Measurements from ENCODE around the gene CTSZ. TPM values are rescaled to one million over a fixed set of nuclear protein-coding genes. Genes with fewer than 3 reads are reported as not detected.
"Not testable (repeated sequence)": the region's sequence is repeated elsewhere in the genome, so short reads cannot be mapped to it uniquely, and the experiment has no call there.

CTSZ gene
- total RNA-seq, 2 donors from 2014 or later: 283 to 307 TPM

DNA sequence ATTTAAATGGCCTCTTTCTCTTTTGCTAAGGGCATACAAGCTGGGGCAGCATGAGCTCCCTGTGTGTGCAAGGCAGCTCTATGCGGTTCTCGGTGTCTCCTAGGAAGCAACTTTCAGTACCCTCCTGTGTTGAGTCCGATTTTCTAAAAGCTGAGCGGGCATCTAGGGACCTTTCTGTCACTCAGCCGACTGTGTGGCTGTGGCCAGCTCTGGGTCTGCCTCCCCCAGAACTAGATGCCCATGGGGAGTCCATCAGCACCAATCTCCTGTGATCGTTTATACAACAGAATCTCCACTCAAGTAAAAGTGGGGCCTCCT lies 18.5 kb downstream of the CTSZ start:
- intact Hi-C loops (cut with DNase I, micrococcal nuclease): no loop called here
- ATAC-seq: no peak
- no peak for DNase-seq

DNA sequence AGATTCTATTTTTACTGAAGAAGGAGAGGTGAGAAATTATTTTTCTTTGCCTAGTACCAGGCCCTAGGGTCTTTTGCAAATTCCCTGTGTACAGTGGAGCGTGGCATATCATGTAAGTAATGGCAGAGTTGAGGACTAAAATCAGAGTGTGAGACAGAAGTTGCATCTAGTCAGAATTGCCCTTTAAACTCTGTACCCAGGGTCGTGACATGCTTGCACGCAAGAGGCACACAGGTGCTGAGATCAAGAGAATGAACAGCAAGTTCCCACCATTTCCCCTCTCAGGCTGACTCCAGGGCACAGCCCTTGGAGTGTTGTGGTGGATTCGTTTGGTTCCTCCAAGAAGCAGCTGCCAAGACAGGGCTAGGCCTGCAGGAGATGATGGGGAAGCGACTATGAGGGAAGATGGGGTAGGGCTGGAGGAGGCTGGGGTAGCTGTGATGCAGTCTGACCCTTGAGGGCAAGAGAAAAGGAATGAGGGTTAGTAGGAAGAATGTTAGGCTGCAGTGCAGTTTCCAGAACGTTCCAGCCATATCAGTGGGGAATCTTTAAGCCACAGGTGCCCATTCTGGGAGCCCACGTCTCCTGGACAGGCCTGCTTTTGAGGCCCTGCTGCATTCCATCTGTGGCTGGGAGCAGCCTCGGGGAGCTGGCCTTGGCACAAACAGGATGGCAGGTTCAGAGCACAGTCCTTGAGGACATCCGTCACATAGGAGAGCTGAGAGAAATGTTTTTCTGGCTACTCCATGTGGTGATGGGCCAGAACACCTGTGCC lies 19.1 kb downstream of the CTSZ start:
- intact Hi-C loops (cut with DNase I, micrococcal nuclease): no loop called here
- no peak for ATAC-seq
- DNase-seq: no peak

DNA sequence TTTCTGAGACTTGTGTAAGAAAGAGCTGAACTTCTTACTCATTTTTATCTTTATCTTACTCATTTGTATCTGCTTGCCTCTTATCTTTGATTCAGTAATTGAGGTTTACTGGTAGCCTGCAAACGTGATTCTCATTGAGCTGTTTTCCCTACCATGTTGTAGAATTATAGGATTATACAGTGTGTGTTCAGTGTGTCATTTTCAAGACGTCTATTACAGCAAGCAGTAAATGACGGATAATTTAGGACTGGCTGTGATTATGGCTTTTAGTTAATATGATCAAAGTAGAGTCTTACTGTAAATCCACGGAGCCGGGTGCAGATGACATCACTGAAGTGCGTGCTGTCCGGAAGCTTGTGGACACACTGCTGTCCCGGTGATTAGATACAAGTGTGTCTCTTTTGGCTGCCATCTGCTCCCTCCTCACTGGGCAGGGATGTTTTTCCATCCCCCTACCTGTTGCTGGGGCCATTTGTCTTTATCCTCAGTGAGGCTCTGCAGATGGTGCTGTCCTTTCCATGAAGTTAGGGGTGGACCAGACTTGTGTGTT lies 20.0 kb downstream of the CTSZ start:
- no peak for ATAC-seq
- DNase-seq: no peak
- intact Hi-C loops (cut with DNase I, micrococcal nuclease): no loop called here

DNA sequence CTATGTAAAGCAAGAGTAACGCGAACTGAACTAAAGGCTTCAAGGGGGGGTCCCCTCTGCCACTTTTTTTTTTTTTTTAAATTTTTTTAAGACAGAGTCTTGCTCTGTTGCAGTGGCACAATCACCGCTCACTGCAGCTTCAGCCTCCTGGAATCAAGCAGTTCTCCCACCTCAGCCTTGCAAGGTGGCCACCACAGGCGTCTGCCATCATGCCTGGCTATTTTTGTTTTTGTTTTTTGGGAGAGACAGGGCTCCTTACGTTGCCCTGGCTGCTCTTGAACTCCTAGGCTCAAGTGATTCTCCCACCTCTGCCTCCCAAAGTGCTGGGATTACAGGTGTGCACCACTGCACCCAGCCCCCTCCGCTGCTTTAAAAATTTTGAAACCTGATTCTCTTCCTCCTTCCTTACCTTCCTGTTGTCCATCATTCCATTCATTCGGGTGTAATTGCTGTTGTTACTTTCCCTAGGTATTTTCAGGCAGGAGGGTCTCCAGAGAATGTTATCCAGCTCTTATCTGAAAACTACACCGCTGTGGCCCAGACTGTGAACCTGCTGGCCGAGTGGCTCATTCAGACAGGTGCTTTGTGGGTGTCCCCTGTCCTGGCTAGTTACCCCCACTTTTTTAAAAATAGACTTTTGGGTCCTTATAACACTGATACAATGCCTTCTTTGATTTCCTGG lies 20.6 kb downstream of the CTSZ start:
- ATAC-seq: no peak
- intact Hi-C loops (cut with DNase I, micrococcal nuclease): no loop called here
- no peak for DNase-seq

DNA sequence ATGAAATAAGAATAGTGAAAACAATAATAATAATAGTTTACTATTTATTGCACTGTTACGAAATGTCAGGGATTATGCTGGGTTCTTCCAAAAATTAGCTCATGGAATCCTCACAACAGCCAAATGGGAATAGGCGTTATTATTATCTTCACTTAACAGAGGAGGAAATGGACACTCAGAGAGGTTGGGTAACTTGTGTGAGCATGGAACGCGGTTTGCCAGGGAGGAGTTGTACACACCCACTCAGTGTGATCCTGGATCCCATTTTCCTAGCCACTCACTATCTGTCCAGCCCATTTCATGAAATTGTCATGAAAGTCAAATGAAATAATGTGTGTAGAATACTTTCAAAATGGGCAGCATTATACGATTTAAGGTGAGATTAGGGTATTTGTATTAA lies 21.4 kb downstream of the CTSZ start:
- ATAC-seq: no peak
- intact Hi-C loops (cut with DNase I, micrococcal nuclease): no loop called here
- DNase-seq: no peak

DNA sequence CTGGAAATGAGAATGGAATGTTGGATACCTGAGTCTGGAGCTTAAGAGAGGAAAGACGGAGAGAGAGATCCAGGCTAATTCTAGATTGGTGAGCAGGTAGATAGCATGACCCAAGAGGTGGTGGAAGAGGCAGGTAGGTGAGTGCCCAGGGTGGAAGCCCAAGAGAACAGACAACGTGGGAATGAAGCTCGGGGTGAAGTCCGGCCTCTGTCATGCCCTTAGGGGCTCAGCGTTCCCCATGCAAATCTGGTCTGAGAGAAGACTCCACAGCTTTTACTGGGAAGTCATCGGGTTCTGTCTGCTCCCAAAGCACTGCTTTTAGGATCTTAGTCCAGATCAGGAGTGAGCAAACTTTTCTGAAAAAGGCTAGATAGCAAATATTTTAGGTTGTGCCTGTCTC lies 22.4 kb downstream of the CTSZ start:
- no peak for ATAC-seq

DNA sequence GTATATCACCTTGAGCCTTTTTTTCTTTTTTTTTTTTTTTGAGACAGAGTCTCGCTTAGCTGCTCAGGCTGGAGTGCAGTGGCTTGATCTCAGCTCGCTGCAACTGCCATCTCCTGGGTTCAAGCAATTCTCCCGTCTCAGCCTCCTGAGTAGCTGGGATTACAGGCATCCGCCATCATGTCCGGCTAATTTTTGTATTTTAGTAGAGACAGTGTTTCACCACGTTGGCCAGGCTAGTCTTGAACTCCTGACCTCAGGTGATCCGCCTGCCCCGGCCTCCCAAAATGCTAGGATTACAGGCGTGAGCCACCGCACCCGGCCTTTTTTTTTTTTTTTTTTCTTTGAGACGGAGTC lies 24.0 kb downstream of the CTSZ start:
- intact Hi-C loops (cut with DNase I, micrococcal nuclease); DNase-seq; ATAC-seq: not testable (repeated sequence)

More for the DNA sequence above, 22.4 kb downstream of the CTSZ start:
- DNase-seq: no peak
- intact Hi-C loops (cut with DNase I, micrococcal nuclease): no loop called here

DNA sequence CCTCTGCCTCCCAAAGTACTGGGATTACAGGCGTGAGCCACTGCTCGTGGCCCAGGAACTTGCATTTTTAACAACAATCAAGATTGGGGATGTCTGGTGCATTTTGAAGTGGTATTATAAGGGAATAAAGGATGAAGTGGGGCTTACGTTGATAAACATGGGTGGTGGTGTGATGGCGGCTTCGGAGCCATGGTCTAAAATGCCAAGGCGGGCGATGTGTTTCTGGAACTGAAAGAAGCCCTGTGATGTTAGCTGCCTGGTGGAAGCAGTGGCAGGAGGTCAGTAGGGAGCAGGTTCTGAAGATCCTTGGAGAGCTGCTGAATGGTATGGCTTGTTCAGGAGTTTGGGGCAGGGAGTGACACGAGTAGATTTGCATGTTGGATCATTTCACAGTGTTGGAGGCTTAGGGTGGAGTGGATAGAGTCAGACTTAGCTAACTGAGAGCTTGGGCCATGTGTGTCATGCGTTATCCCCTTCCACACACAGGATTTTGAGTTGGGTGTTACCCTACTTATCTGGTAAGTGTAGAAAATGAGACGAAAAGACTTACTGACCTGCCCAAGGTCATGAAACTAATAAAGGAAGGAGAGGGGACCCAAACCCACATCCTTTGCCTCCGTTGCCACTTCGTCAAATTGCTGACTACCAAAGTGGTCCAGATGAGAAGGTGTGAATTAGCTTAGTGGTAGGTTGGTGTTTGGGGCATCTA lies 24.5 kb downstream of the CTSZ start:
- no peak for DNase-seq
- ATAC-seq: no peak
- intact Hi-C loops (cut with DNase I, micrococcal nuclease): no loop called here

DNA sequence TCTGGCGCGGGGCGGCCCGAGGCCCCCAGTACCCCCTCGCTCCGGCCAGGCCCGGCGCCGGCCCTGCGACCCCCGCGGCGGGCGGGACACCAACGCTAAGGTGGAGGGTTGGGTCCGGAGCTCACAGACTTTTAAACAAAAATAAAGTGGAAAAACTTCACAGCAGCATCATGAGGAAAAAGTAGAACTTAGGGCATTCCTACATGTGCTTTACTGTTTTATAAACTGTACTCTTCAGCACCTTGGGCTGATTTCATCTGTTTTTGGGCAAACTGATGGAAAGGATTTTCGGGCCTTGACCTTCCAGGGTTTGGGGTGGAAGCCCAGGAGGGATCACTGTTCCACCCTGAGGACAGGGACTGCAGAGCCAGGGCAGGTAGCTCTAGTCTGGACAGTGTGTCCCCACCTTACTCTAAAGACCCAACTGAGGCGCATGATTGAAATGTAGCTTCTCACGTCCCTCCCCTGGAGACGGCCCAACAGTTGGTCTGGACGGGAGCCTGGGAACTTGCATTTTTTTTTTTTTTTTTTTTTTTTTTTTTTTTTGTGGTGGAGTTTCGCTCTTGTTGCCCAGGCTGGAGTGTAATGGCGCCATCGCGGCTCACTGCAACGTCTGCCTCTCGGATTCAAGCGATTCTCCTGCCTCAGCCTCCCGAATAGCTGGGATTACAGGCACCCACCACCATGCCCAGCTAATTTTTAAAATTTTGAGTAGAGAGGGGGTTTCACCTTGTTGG lies 25.3 kb downstream of the CTSZ start:
- no peak for ATAC-seq
- intact Hi-C loops (cut with DNase I, micrococcal nuclease): no loop called here
- no peak for DNase-seq

DNA sequence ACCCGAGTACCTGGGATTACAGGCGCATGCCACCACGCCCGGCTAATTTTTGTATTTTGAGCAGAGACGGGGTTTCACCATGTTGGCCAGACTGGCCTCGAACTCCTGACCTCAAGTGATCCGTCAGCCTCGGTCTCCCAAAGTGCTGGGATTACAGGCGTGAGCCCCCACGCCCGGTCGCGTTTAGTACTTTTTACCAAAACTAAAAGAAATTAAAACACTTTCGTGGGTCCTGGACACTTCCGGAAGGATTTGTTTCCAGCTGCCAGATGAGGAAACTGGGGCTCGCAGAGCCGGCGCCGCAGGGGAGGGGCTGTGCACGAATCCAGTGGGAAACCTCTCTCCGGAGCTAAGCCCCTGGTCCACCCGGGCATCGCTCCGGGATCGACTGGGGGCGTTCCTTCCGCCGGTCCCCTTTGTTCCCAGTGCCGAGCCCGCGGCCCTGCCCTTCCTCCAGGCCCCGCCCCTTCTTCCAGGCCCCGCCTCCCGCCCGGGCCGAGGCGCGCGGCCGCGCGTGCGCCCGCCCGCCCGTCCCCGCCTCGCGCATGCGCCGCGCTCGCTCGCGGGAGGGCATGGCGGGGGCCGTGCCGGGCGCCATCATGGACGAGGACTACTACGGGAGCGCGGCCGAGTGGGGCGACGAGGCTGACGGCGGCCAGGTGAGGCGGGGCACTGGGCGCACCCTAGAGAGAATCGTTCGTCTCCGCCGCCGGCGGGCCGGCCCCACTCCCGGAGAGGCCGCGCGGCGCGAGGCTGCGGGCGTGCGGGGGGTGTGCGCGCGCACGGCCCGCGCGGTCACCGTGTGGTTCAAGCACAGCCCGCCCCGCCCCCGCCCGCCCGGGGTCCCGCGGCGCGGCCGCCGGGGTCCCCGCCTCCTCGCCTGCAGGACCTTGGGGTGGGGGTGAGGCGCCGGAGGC lies 26.1 kb downstream of the CTSZ start, which contains the start of gene NELFCD:
Gene NELFCD (plus strand): TSS at position 546 of the 917 bp plus-strand sequence. CDS start 54 bp downstream, at position 600.
- peak; percentile 83 to 93 for DNase-seq
- intact Hi-C loops (cut with DNase I, micrococcal nuclease): no loop called here
- ATAC-seq: peak; percentile 95

DNA sequence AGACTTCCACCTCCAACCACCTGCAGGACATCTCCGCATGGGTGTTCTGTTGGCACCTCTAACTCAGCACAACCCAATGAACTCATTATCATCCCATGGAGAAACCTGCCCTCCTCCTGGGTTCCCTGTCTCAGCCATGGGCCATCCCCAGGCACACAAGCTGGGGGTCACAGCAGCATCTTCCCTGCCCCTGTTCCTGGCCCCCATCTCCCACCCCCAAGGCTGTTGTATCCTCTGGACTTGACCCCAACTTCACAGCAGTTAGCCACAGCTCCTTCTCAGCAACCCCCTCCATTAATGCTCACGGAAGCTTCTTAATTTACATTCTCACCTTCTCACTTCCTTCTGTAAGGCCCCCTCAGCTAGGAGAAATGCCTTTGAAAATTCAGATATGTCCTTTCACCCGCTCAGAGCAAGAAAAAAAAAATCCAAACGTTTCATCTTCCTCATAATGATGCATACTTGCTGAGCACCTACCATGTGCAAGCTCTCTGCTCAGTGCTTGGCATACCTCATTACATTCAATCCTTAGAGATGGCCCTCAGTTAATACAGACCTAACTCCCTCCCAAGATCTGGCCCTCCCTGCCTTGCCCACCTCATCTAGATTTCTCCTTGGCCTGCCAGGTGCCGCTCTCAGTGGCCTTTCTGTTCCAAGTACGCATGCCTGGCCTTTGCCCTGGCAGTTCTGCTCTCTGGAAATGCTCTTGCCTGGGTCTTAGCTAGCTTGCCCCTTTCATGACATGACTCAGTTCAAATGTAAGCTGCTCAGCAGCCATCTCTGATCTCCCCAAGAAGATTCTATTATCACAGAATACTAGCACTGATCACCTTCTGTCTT lies 28.5 kb downstream of the CTSZ start:
- DNase-seq: no peak
- intact Hi-C loops (cut with DNase I, micrococcal nuclease): no loop called here
- ATAC-seq: no peak

DNA sequence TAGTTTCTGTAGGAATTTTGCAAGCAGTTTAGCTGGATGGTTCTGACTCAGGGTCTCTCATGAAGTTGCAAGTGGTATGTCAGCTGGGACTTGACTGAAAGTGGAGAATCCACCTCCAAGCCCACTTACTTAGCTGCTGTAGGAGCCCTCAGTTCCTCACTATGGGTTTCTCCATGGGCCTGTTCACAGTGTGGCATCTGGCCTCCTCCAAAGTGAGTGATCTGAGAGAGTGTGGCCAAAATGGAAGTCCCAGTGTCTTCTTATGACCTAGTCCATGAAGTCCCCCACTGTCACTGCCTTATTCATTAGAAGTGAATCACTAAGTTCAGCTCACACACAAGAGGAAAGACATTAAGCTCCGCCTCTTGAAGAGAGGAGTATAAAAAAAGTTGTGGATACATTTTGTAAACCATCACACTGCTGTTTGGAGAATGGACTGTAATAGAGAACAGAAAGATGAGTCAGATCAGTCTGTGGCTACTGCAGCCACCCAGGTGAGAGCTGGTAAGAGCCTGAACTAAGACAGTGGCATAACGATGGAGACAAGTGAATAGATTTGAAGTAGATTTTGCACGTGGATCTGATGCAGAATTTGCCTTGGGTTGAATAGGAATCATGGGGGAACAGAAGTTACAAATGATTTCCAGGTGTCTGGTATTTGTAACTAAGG lies 30.9 kb downstream of the CTSZ start:
- DNase-seq (no peak), ATAC-seq (no peak)
- intact Hi-C loops (cut with DNase I, micrococcal nuclease): no loop called here

DNA sequence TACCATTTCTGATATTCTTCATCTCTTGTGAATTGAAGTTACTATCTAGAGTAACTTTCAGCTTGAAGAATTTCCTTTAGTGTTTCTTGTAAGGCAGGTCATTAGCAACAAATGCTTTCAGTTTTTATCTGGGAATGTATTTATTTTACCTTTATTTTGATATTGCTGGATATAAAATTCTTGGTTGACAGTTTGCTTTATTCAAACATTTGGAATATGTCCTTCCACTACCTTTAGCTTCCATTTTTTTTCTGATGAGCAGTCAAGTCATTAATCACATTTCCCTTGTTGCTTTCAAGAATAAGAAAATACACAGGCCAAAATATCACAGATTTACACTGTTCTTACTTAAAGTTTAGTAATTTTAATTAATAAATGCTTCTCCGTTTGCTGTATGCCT lies 31.7 kb downstream of the CTSZ start:
- no peak for DNase-seq
- intact Hi-C loops (cut with DNase I, micrococcal nuclease): no loop called here
- ATAC-seq: no peak

DNA sequence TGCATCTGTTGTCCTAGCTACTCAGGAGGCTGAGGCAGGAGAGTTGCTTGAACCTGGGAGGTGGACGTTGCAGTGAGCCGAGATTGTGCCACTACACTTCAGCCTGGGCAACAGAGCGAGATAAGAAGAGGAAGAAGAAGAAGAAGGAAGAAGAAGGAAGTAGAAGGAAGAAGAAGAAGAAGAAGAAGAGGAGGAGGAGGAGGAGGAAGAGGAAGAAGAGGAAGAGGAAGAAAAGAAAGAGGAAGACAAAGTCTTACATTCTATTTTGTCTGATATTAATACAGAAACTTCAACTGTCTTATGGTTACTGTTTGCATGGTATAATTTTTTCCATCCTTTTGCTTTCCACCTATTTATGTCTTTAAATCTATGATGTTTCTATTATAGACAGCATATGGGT lies 33.2 kb downstream of the CTSZ start:
- intact Hi-C loops (cut with DNase I, micrococcal nuclease): no loop called here
- ATAC-seq: no peak
- DNase-seq: no peak

DNA sequence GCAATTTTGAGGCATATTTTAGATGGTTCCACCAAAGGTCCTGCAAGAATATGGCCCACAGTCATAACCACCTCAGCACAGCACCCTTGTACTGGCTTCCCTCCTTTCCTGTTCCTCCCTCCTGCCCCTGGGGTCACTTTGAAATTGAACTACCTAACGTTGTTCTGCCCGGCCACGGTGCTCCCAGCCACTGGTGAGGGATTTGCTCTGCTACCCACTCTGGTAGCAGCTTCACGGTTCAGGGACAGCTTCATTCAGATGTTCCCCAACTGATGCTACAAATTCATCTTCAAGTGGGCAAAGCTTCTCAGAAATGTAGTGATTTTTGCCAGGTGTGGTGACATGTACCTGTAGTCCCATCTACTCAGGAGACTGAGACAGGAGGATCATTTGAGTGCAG lies 33.9 kb downstream of the CTSZ start:
- DNase-seq: no peak
- intact Hi-C loops (cut with DNase I, micrococcal nuclease): no loop called here
- ATAC-seq: no peak

DNA sequence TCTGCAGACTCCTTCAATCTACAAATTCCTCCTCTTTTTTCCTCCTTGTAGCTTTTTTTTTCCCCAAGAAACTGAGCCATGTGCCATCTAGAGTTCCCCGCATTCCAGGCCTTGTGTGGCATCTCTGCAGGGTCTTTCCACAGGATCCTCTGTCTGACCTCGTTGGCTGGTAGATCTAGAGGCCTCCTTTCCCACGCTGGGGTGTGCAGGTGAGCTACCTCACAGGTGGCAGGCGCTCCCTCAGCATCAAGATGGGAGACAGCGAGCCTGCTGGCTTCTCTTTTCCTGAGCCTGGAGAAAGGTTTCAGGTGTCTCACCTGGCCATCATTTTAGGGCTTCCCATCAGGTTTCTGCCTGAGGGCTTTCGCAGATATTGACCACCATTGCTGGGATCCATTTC lies 35.6 kb downstream of the CTSZ start:
- no peak for DNase-seq
- no peak for ATAC-seq
- intact Hi-C loops (cut with DNase I, micrococcal nuclease): no loop called here

DNA sequence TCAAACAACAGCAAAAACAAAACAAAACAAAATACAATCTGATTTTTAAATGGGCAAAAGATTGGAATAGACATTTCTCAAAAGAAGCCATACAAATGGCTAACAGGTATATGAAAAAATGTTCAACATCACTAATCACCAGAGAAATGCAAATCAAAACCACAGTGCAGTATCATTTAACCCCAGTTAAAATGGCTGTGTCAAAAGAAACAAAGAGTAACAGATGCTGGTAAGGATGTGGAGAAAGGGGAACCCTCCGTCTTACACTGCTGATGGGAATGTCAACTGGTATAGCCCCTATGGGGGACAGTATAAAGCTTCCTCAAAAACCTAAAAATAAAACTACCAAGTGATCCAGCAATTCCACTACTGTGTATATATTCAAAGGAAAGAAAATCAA lies 36.9 kb downstream of the CTSZ start:
- ATAC-seq: no peak

More for the DNA sequence above, 36.9 kb downstream of the CTSZ start:
- DNase-seq: no peak
- intact Hi-C loops (cut with DNase I, micrococcal nuclease): no loop called here

Measured in left colon (tissue), 2 donors.